Aorta (tissue), 5 donors: ENCODE data around the gene ADAMTS16. TPM values are rescaled to one million over a fixed set of nuclear protein-coding genes. Genes with fewer than 3 reads are reported as not detected.

ENCODE experiments used
- ATAC-seq: fragments of 200-7000 bp; cut with Tn5 transposase; one replicate; pipeline ENCODE4 v1.9.1; 2022; ENCODE audit warnings: moderate library complexity; ENCODE audit not compliant: low FRiP score
- DNase-seq, 2 donors: peaks; one replicate each; pipeline ENCODE4 v3.0.0-alpha.2; 2020
- H3K27ac ChIP-seq, 2 donors: one replicate each; pipeline ENCODE4 v1.5.1; 2013; ENCODE audit warnings: low read length in 2 of 2, mild to moderate bottlenecking in 2 of 2, moderate library complexity in 2 of 2, control low read depth in 1 of 2, inconsistent platforms in 1 of 2, low read depth in 1 of 2
- H3K27me3 ChIP-seq, 2 donors: one replicate each; pipeline ENCODE4 v1.6.1; 2013; ENCODE audit warnings: control low read depth in 1 of 2, low read length in 1 of 2, mild to moderate bottlenecking in 1 of 2, moderate library complexity in 1 of 2; ENCODE audit not compliant: insufficient read depth in 2 of 2, control insufficient read depth in 1 of 2
- H3K36me3 ChIP-seq, 2 donors: one replicate each; pipeline ENCODE4 v1.6.1; 2013; ENCODE audit warnings: control low read depth in 1 of 2, low read length in 1 of 2, mild to moderate bottlenecking in 1 of 2; ENCODE audit not compliant: insufficient read depth in 2 of 2, control insufficient read depth in 1 of 2
- H3K4me1 ChIP-seq, 2 donors: one replicate each; pipeline ENCODE4 v1.6.1; 2013; ENCODE audit warnings: low read length in 2 of 2, control low read depth in 1 of 2, mild to moderate bottlenecking in 1 of 2, moderate library complexity in 1 of 2; ENCODE audit not compliant: insufficient read depth in 2 of 2, control insufficient read depth in 1 of 2
- H3K4me3 ChIP-seq, 2 donors: one replicate each; pipeline ENCODE4 v1.5.1; 2013; ENCODE audit warnings: low read length in 2 of 2, control low read depth in 1 of 2, mild to moderate bottlenecking in 1 of 2
- H3K9me3 ChIP-seq: one replicate; pipeline ENCODE4 v1.6.1; 2013; ENCODE audit warnings: mild to moderate bottlenecking, low read length; ENCODE audit not compliant: control insufficient read depth
- WGBS, 2 donors: extraction: QIAGEN DNeasy Blood & Tissue Kit; methylation state at CpG; one replicate each; pipeline ENCODE4 v1.1.7; 2013; 5-methylcytosine and 5-hydroxymethylcytosine counted together
- intact Hi-C, 2 donors: fragments of 100-400 bp; cut with DNase I; formaldehyde crosslinking; loops; one replicate each; pipeline versions ENCODE4 v1.14.2 to v1.15.0; 2022
- polyA plus RNA-seq, 2 donors: library from polyadenylated mRNA; stranded (reverse); fragments of 200-250 nt; gene quantifications; one replicate each; pipeline ENCODE4 v1.2.3, GENCODE V29; 2013
- total RNA-seq, 2 donors: library from RNA; stranded (reverse); fragmentation: NEBNext Ultra II Directional; extraction: Animal tissue kit (Norgen Biotek cat#: 25700); gene quantifications; one replicate each; pipeline ENCODE4 v1.2.1, GENCODE V29; 2021
- donor health status: healthy with polysubstance abuse.
- donor health status: Bipolar disorder and iron deficiency.
- donor health status: DM: no; HTN: no; CAD: no.
- donor health status: DM: no; HTN: no; CAD: no.
- donor health status: DM: yes; HTN: yes; CAD: no.

Gene ADAMTS16
- total and polyA plus RNA-seq, 4 donors = 0.10 to 0.81 TPM; not detected in 2

GRCh38 chr5:5189051-5189430, 48.9 kb downstream of the ADAMTS16 start:
- Histone ChIP-seq H3K9me3 (no peaks in the 10 kb centered on the region), H3K27me3 (no peaks in the 10 kb centered on the region), H3K4me1 (no peaks in the 10 kb centered on the region), H3K4me3 (no peak overlapping the region), H3K27ac (no peak overlapping the region), H3K36me3 (no peaks in the 10 kb centered on the region)
- intact Hi-C loops = no loop called here
- DNase-seq (no peak), ATAC-seq (no peak)
- 91 to 92% methylated on average over 7 of the region's 7 CpGs for WGBS, 2 donors

GRCh38 chr5:5191906-5192305, 51.8 kb downstream of the ADAMTS16 start:
- DNase-seq (no peak), ATAC-seq (no peak)
- Histone ChIP-seq H3K27ac (no peak overlapping the region), H3K27me3 (no peaks in the 10 kb centered on the region), H3K9me3 (no peaks in the 10 kb centered on the region), H3K4me3 (no peak overlapping the region), H3K36me3 (no peaks in the 10 kb centered on the region), H3K4me1 (no peaks in the 10 kb centered on the region)
- intact Hi-C loops = no loop called here
- WGBS, 2 donors = 63 to 66% methylated on average over 3 of the region's 3 CpGs

GRCh38 chr5:5192681-5193080, 52.6 kb downstream of the ADAMTS16 start:
- Histone ChIP-seq H3K4me3 (no peak overlapping the region), H3K27me3 (no peaks in the 10 kb centered on the region), H3K36me3 (no peaks in the 10 kb centered on the region), H3K4me1 (no peaks in the 10 kb centered on the region), H3K9me3 (no peaks in the 10 kb centered on the region), H3K27ac (no peak overlapping the region)
- intact Hi-C loops = no loop called here
- ATAC-seq = no peak
- DNase-seq = no peak
- 47 to 55% methylated on average over 2 of the region's 2 CpGs for WGBS, 2 donors

GRCh38 chr5:5195128-5195918, 55.2 kb downstream of the ADAMTS16 start:
- Histone ChIP-seq H3K27ac (no peak overlapping the region), H3K9me3 (peaks cover 2% of the 10 kb centered on the region), H3K36me3 (no peaks in the 10 kb centered on the region), H3K4me3 (no peak overlapping the region), H3K27me3 (no peaks in the 10 kb centered on the region), H3K4me1 (no peaks in the 10 kb centered on the region)
- DNase-seq (no peak), ATAC-seq (no peak)
- intact Hi-C loops = no loop called here
- 90 to 94% methylated on average over 4 of the region's 4 CpGs for WGBS, 2 donors

GRCh38 chr5:5198135-5198534, 58.0 kb downstream of the ADAMTS16 start:
- Histone ChIP-seq H3K4me1 (no peaks in the 10 kb centered on the region), H3K36me3 (no peaks in the 10 kb centered on the region), H3K27me3 (no peaks in the 10 kb centered on the region), H3K9me3 (peaks cover 2% of the 10 kb centered on the region), H3K27ac (no peak overlapping the region), H3K4me3 (no peak overlapping the region)
- DNase-seq (no peak), ATAC-seq (no peak)
- intact Hi-C loops = no loop called here
- 86 to 88% methylated on average over 7 of the region's 7 CpGs for WGBS, 2 donors

- no peak for DNase-seq
- Histone ChIP-seq H3K9me3 (peaks cover 2% of the 10 kb centered on the region), H3K36me3 (no peaks in the 10 kb centered on the region), H3K4me3 (no peak overlapping the region), H3K27ac (no peak overlapping the region), H3K27me3 (no peaks in the 10 kb centered on the region), H3K4me1 (no peaks in the 10 kb centered on the region)
- no peak for ATAC-seq
- WGBS, 2 donors = 0% methylated on average over 1 of the region's 1 CpG
- intact Hi-C loops = no loop called here
Observed at GRCh38 chr5:5198815-5199214, 58.7 kb downstream of the ADAMTS16 start.

- Histone ChIP-seq H3K27ac (no peak overlapping the region), H3K4me3 (no peak overlapping the region), H3K27me3 (no peaks in the 10 kb centered on the region), H3K36me3 (no peaks in the 10 kb centered on the region), H3K4me1 (no peaks in the 10 kb centered on the region), H3K9me3 (peaks cover 2% of the 10 kb centered on the region)
- ATAC-seq = no peak
- DNase-seq = no peak
- intact Hi-C loops = no loop called here
- 41 to 54% methylated on average over 6 of the region's 6 CpGs for WGBS, 2 donors
Observed at GRCh38 chr5:5199495-5199894, 59.4 kb downstream of the ADAMTS16 start.

GRCh38 chr5:5200133-5200532, 60.0 kb downstream of the ADAMTS16 start:
- H3K27me3 ChIP-seq = no peaks in the 10 kb centered on the region
- DNase-seq (no peak), ATAC-seq (no peak)
- peaks cover 2% of the 10 kb centered on the region for H3K9me3 ChIP-seq
- no peak overlapping the region for H3K4me3 ChIP-seq
- H3K27ac ChIP-seq = no peak overlapping the region
- no peaks in the 10 kb centered on the region for H3K4me1 ChIP-seq
- WGBS, 2 donors = 90 to 91% methylated on average over 5 of the region's 5 CpGs
- intact Hi-C loops = no loop called here
- H3K36me3 ChIP-seq = no peaks in the 10 kb centered on the region

- WGBS, 2 donors = 40 to 45% methylated on average over 2 of the region's 2 CpGs
- no peaks in the 10 kb centered on the region for H3K27me3 ChIP-seq
Observed at GRCh38 chr5:5202321-5202720, 62.2 kb downstream of the ADAMTS16 start.

More at GRCh38 chr5:5202321-5202720, 62.2 kb downstream of the ADAMTS16 start:
- H3K36me3 ChIP-seq = no peaks in the 10 kb centered on the region
- no peak overlapping the region for H3K4me3 ChIP-seq
- H3K27ac ChIP-seq = no peak overlapping the region
- ATAC-seq (no peak), DNase-seq (no peak)
- no peaks in the 10 kb centered on the region for H3K4me1 ChIP-seq
- H3K9me3 ChIP-seq = peaks cover 2% of the 10 kb centered on the region
- intact Hi-C loops = no loop called here
